ENCODE results near the gene UBE2M. TPM values are rescaled to one million over a fixed set of nuclear protein-coding genes. Genes with fewer than 3 reads are reported as not detected.
A peak's percentile ranks its signal among the peaks of the same experiment; 100 is the strongest.

The UBE2M gene
- total and polyA plus RNA-seq, 2 experiments from 2014 or later: 27.6 to 64.5 TPM

DNA sequence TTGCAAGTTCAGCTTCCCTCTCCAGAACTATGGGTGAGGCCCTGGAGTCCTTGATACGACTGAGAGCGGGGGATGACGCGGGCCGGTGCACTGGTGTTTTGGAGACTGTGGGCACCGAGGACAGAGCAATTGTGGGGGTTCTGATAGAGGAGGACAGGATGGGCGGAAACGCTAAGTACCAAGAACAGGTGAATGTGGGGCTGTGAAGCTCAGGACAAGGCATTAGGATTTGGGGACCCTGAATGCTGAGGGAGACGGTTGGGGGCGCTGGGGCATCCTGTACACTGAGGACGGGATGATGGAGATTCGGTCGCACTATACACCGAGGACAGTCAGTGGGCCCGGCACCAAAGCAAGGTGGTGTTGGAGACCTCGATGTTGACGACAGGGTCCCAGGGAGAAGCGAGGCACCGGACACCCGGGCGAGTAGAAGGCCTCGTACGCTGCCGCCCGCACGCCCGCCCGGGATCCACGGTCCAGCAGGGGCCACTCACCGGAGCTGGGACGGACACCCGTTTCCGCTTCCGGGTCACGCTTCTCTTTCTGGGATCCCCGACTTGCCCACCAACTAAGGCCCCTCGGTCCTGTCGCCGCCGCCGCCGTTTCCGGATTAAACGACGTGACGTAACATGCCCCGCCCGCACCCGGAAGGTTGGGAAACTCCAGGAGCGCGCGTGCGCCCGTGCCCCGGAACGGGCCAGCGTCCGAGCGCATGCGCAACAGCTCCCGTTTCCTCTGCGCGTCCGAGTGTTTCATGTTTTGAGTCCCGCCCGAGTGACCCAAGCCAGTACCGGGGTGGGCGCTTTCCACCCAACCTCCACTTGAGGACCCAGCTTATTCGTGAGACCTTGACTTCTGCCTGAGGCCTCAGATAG, 3.7 kb downstream of the UBE2M start, which contains the start of gene CHMP2A:
Gene CHMP2A, minus strand, starts transcription at position 612 of the 875 bp plus-strand sequence. CDS start 893 bp downstream, outside the sequence.
- DNase-seq (ENCODE audit: low spot score): peak; percentile 99
- peak within 1 kb of the TSS; percentile 98 for H3K27ac Mint-ChIP-seq
- Histone ChIP-seq H3K9me2 (ENCODE audit: insufficient read depth) (no peaks in the 10 kb centered on the region; the same call in 1 of the 2 replicates), H2AFZ (no peak within 1 kb of the TSS), H3K4me3 (peak within 1 kb of the TSS; percentile 93), H4K20me1 (replicated peaks; ENCODE audit: insufficient read depth) (peaks cover 1% of the 10 kb centered on the region), H3K36me3 (ENCODE audit: insufficient read depth) (peaks cover 22% of the 10 kb centered on the region), H3K4me1 (ENCODE audit: insufficient read depth) (peaks cover 17% of the 10 kb centered on the region), H3K27me3 (ENCODE audit: insufficient read depth) (0 out of 2 replicates have a peak, but pooled peaks cover under 1% of the 10 kb centered on the region), H3K79me2 (replicated peaks; ENCODE audit: insufficient read depth) (peaks cover 20% of the 10 kb centered on the region), H3K4me2 (peak within 1 kb of the TSS; percentile 98), H3F3A (replicated peaks; ENCODE audit: low read depth) (peaks cover 69% of the 10 kb centered on the region), H3K27ac (ENCODE audit: low read depth) (peak within 1 kb of the TSS; percentile 97)
- peak; percentile 55 for ATAC-seq
- H3K4me1 Mint-ChIP-seq: peaks cover 39% of the 10 kb centered on the region
- peaks cover 73% of the 10 kb centered on the region for H3K36me3 Mint-ChIP-seq (ENCODE audit: low read depth)
- peaks cover 45% of the 10 kb centered on the region for H3K27me3 Mint-ChIP-seq (ENCODE audit: insufficient read depth, low read depth, poor library complexity)
- H3K9me3 Mint-ChIP-seq: peaks cover 8% of the 10 kb centered on the region; the same call in 2 of the 3 replicates
- TF ChIP-seq ETS1 (IDR thresholded peaks at IDR 0.05) (peak; percentile 86), EZH2 (IDR thresholded peaks at IDR 0.05; ENCODE audit: low read depth, unreplicated experiment) (no peak), ZNF114 (CRISPR knock-in tag; IDR thresholded peaks at IDR 0.05) (no peak), JUNB (IDR thresholded peaks at IDR 0.05; ENCODE audit: unreplicated experiment) (no peak), CTCF (conservative IDR thresholded peaks at IDR 0.05; ENCODE audit: low read depth in 2 of 2) (peak; percentile 6 to 9; a peak in 1 of 4 replicates), ZNF462 (CRISPR knock-in tag; IDR thresholded peaks at IDR 0.05) (no peak), ZNF331 (CRISPR knock-in tag; IDR thresholded peaks at IDR 0.05; ENCODE audit: low read depth) (no peak), NANOG (IDR thresholded peaks at IDR 0.05; ENCODE audit: borderline replicate concordance) (no peak), POLR2AphosphoS5 (IDR thresholded peaks at IDR 0.05; ENCODE audit: low read depth) (peak; percentile 94), STAT1 (IDR thresholded peaks at IDR 0.05; ENCODE audit: unreplicated experiment) (no peak), CREB1 (CRISPR knock-in tag; IDR thresholded peaks at IDR 0.05; ENCODE audit: low read depth) (peak; percentile 93), EZH2phosphoT487 (IDR thresholded peaks at IDR 0.05; ENCODE audit: unreplicated experiment) (no peak)
- TF ChIP-seq, protein P1, sequence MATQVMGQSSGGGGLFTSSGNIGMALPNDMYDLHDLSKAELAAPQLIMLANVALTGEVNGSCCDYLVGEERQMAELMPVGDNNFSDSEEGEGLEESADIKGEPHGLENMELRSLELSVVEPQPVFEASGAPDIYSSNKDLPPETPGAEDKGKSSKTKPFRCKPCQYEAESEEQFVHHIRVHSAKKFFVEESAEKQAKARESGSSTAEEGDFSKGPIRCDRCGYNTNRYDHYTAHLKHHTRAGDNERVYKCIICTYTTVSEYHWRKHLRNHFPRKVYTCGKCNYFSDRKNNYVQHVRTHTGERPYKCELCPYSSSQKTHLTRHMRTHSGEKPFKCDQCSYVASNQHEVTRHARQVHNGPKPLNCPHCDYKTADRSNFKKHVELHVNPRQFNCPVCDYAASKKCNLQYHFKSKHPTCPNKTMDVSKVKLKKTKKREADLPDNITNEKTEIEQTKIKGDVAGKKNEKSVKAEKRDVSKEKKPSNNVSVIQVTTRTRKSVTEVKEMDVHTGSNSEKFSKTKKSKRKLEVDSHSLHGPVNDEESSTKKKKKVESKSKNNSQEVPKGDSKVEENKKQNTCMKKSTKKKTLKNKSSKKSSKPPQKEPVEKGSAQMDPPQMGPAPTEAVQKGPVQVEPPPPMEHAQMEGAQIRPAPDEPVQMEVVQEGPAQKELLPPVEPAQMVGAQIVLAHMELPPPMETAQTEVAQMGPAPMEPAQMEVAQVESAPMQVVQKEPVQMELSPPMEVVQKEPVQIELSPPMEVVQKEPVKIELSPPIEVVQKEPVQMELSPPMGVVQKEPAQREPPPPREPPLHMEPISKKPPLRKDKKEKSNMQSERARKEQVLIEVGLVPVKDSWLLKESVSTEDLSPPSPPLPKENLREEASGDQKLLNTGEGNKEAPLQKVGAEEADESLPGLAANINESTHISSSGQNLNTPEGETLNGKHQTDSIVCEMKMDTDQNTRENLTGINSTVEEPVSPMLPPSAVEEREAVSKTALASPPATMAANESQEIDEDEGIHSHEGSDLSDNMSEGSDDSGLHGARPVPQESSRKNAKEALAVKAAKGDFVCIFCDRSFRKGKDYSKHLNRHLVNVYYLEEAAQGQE (IDR thresholded peaks at IDR 0.05; ENCODE audit: unreplicated experiment): no peak
- peak within 1 kb of the TSS; percentile 95 for H3K4me3 Mint-ChIP-seq

All from GM23338 (cell line).